H1 (cell line): ENCODE results near the gene UQCR10. TPM values are rescaled to one million over a fixed set of nuclear protein-coding genes. Genes with fewer than 3 reads are reported as not detected.

ENCODE experiments used
- ATF3 ChIP-seq: IDR thresholded peaks from 2 replicates; pipeline ENCODE4 v1.6.1; 2011; ENCODE audit warnings: low read depth, mild to moderate bottlenecking, low read length; ENCODE audit not compliant: insufficient read depth
- BCL11A ChIP-seq, 2 experiments: IDR thresholded peaks; one replicate each; pipeline ENCODE4 v1.6.1; 2011; ENCODE audit warnings: low read depth in 2 of 2, low read length in 2 of 2, mild to moderate bottlenecking in 2 of 2
- RFX5 ChIP-seq: IDR thresholded peaks from 2 replicates; pipeline ENCODE4 v1.6.1; 2011; ENCODE audit warnings: low read depth, low read length, improper control_type of control experiment, borderline replicate concordance
- RNF2 ChIP-seq: fragments of 200-900, 300-1000 bp; sonication (generic); IDR thresholded peaks from 2 replicates; pipeline ENCODE4 v1.7.1; 2016; ENCODE audit warnings: borderline replicate concordance, low read depth, mild to moderate bottlenecking, antibody characterized with exemption, low read length; ENCODE audit not compliant: poor library complexity, severe bottlenecking; ENCODE audit errors: missing control alignments
- SIRT6 ChIP-seq: IDR thresholded peaks from one replicate; pipeline ENCODE4 v1.7.1; 2012; ENCODE audit warnings: low read length, inconsistent platforms
- TCF12 ChIP-seq: IDR thresholded peaks from 2 replicates; pipeline ENCODE4 v1.6.1; 2011; ENCODE audit warnings: low read depth, mild to moderate bottlenecking, low read length
- polyA plus RNA-seq, 7 experiments: library from polyadenylated mRNA; depleted of rRNA in 3 of 7; stranded (reverse) in 5 of 7; unstranded in 2 of 7; fragments of >200 nt in 5 of 7; fragments of 200-250 nt in 2 of 7; gene quantifications; 1 replicate in 5 of 7; 2 replicates in 1 of 7; 4 replicates in 1 of 7; pipeline versions ENCODE4 v1.2.1 to v1.2.3, GENCODE V29; 2011 to 2013; ENCODE audit warnings: missing spikeins in 2 of 7, mixed read lengths in 2 of 7
- total RNA-seq: library from RNA; stranded (reverse); fragmentation: NEBNext Ultra II Directional; extraction: Animal tissue kit (Norgen Biotek cat#: 25700); gene quantifications from 2 replicates; pipeline ENCODE4 v1.2.1, GENCODE V29; 2021

The UQCR10 gene
- total and polyA plus RNA-seq, 2 of the 8 experiments (the other 6 are each of a cell fraction or from before 2014, with no cell fraction given), result 102 to 260 TPM

- no peak for TF ChIP-seq RNF2
- no peak for TF ChIP-seq ATF3
- no peak for TF ChIP-seq TCF12
- no peak for TF ChIP-seq SIRT6
- TF ChIP-seq RFX5, result no peak
- no peak for TF ChIP-seq BCL11A (IDR thresholded peaks at IDR 0.05; ENCODE audit: low read depth in 2 of 2, low read length in 2 of 2)
Observed at GRCh38 chr22:29798801-29799200, 31.6 kb downstream of the UQCR10 start (continued).
